ENCODE results near the gene EFCAB9. TPM values are rescaled to one million over a fixed set of nuclear protein-coding genes. Genes with fewer than 3 reads are reported as not detected.
A peak's percentile ranks its signal among the peaks of the same experiment; 100 is the strongest.
"Not testable (repeated sequence)": the region's sequence is repeated elsewhere in the genome, so short reads cannot be mapped to it uniquely, and the experiment has no call there.

The EFCAB9 gene
- total RNA-seq, 1 donor, result not detected

GRCh38 chr5:172187118-172188032, 6.6 kb upstream of the EFCAB9 start:
- DNase-seq (ENCODE audit: low read depth in 2 of 3, low spot score in 2 of 3), result peak in 2 of 3 donors; percentile 57 to 64

DNA sequence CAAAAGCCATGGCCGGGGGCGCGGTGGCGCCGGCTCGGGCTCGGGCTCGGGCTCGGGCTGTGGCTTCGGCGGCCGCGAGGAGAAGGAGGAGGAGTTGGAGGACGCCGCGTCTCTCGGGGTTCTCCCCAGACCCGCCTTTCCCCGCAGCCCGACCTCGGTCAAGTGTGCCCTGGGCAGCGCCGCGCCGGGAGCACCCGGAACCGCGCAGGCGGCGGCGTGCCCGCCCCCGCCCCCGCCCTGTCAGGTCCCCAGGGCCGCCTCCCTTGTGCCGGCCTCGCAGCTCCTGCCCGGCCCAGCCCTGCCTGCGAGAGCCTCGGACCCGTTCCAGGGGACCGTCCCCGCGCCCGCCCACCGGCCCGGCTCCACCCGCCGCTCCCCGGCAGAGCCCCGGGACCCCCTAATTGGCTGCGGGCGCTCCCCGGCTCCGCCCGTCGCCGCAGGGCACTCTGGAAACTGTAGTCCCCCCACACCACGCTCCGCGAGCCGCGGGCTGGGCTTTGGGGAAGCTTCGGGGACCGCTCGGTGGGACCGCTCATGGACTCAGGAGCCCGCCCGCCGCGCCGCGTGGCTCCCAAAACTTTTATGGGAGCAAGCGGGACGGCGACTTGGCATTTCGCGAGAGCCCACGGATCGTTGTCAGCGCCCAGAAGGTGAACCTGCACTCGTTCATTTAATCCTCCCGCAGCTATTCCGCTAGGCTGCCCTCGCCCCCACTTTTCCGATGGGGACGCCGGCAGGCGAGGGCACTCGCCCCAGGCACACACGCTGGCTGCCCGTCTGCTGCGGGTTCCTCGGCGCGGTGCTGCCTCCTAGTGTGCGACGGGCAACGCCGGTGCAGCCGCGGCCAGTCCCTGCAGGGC, 5.7 kb upstream of the EFCAB9 start, which contains the start of gene STK10:
TSS of gene STK10 (minus strand) at position 192 of the 860 bp plus-strand sequence. CDS start at position 10, 182 bp downstream.
- DNase-seq (ENCODE audit: low read depth in 2 of 3, low spot score in 2 of 3), result peak; percentile 78 to 95 (median 92)

DNA sequence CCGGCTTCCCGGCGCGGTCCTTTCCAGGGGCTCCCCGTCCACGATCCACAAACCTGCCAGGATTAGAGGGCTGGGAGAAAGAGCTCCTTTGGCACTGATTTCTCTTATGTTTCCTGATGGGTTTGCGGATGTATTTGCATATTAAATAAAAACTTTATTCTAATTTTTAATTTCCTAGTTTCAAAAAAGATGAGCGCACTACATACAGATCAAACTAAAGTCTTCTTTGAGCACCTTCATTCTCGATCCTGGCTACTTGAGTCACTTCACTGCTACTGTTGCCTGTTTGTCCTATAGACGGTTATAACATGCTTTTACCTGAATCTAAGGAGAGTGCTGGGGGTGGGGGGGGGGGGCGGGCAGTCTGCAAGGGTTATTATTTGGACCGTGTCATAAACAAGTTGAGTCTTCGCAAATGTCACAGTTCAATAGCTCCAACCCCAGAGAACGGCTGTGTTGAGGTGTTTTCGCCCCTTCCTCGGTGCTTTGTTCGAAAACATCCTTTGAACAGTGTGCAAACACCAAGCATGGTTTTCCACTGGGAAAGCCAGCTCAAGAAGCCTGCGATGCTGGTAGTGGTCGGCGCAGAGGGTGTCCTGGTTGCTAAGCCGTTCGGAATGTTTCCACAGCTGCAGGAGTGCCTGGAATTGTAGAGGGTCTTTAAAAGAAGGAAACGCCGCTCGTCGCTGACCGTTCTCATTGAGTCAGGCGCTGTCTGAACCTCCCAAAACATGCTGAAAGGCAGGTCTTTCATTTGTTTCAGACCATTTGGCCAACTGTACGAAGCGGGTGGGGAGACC, 4.9 kb upstream of the EFCAB9 start:
- no peak for DNase-seq (ENCODE audit: low read depth in 2 of 3, low spot score in 2 of 3)

DNA sequence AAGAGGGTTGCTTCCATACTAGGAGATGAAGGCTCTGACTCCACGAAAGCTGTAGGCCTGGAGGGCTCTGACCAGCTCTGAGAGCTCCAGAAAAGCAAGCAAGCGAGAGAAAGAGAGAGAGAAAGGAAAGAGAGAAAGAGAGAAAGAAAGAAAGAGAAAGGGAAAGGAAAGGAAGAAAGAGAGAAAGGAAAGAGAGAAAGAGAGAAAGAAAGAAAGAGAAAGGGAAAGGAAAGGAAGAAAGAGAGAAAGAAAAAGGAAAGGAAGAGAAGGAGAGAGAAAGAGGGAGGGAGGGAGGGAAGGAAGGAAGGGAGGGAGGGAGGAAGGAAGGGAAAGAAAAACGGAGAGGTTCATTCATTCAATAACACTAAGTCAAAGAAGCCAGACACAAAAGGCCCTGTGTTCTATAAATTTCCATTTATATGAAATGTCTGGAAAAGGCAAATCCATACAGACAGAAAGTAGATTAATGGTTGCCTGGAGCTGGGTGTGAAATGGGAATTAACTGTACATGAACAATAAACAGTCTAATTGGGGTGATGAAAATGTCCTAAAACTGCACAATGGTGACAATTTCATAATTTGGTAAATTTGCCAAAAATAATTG, 4.2 kb upstream of the EFCAB9 start:
- no peak for DNase-seq (ENCODE audit: low read depth in 2 of 3, low spot score in 2 of 3)

DNA sequence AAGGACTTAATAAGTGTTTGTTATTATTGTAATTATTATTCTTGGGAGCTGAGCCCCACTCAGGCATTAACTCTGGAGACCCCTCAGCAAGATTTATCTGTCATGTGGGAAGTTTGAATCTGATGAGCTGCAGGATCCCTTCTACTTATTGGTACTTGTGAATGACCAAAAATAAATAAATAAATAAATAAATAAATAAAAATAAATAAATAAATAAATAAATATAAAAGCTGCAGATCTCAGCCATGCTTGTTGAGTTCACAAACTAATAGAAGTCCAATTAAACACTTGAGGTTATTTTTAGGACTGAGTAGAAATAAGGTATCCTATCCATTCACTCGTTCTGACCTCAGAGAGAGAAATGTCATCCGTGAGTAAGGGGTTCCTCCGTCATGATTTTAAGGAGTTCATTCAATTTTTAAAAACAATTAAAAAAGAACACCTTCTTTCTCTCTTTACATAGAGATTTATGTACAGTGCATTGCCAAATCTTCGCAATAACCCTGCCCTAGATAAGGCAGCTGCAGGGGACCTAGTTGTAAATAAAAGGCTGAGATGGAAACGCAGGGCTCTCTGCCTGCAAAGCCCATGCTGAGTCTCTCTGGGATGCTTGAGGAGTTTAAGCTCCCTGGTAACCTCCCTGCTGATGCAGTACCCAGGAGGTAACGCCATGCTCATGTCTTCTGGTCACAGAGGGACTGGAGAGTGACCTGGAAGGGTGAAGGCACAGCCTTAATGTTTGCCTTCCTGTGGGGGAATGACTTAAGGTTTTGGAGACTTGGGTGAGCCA, 1.2 kb downstream of the EFCAB9 start:
- no peak for DNase-seq (ENCODE audit: low read depth in 2 of 3, low spot score in 2 of 3)

GRCh38 chr5:172197775-172198174, 3.8 kb downstream of the EFCAB9 start:
- not testable (repeated sequence) for DNase-seq (ENCODE audit: low read depth in 2 of 3, low spot score in 2 of 3)

GRCh38 chr5:172199446-172199845, 5.5 kb downstream of the EFCAB9 start:
- DNase-seq (ENCODE audit: low read depth in 2 of 3, low spot score in 2 of 3), result no peak

DNA sequence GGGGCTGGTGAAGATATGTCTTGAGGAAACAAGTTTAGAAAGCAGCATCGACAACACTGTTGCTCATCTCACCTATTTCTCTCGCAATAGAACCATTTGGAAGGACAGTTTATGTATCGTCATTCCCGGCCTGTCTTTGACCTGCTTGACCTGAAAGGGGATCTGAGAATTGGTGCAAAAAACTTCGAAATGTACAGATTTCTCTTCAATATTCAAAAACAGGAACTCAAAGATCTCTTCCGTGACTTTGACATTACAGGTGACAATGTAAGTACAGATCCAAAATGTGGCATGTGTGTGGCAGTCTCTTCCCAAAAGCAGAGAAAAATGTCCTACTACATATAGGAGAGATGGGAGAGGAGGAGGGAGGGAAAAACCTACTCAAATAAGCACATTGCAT, 6.5 kb downstream of the EFCAB9 start:
- DNase-seq (ENCODE audit: low read depth in 2 of 3, low spot score in 2 of 3), result no peak

- DNase-seq (ENCODE audit: low read depth in 2 of 3, low spot score in 2 of 3), result not testable (repeated sequence)
These were observed 12.0 kb downstream of the EFCAB9 start for GRCh38 chr5:172205984-172206383.

GRCh38 chr5:172207511-172207910, 13.5 kb downstream of the EFCAB9 start:
- DNase-seq (ENCODE audit: low read depth in 2 of 3, low spot score in 2 of 3), result peak in 1 of 3 donors; percentile 43

- no peak for DNase-seq (ENCODE audit: low read depth in 2 of 3, low spot score in 2 of 3)
These were observed 15.7 kb downstream of the EFCAB9 start for GRCh38 chr5:172209714-172210113.

DNA sequence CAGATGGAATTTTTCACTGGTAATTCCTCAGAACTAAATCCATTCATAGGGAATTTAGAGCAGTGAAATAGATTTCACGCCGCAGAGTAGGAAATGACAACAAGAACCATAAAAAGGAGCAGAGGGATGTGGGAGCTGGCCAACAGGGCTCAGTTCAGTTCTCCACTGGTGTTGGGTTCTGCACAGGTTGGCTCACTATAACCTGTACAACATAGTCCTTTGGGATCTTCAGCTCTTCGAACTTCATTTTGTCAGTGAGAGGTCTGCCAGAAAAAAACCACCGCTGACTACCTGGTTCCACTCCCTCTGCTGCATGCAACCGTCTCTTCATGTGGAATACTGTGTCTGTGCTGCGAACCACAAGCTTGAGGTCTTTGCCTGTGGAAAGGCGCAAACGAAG, 17.7 kb downstream of the EFCAB9 start:
- no peak for DNase-seq (ENCODE audit: low read depth in 2 of 3, low spot score in 2 of 3)

DNA sequence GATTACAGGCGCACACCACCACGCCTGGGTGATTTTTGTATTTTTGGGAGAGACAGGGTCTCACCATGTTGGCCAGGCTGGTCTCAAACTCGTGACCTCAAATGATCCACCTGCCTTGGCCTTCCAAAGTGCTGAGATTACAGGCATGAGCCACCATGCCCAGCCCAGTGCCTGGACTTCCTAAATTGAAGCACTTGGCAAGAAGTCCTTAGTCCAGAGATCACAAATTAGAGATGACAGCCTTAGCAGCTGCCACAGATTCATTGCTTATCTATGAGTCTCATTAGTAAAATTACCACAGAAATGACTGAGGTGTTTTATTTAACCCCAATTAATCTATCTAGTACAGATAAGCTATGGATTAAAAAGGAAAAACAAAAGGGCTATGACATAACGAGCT, 19.2 kb downstream of the EFCAB9 start:
- no peak for DNase-seq (ENCODE audit: low read depth in 2 of 3, low spot score in 2 of 3)

- no peak for DNase-seq (ENCODE audit: low read depth in 2 of 3, low spot score in 2 of 3)
These were observed 22.4 kb downstream of the EFCAB9 start for GRCh38 chr5:172216345-172216744.

DNA sequence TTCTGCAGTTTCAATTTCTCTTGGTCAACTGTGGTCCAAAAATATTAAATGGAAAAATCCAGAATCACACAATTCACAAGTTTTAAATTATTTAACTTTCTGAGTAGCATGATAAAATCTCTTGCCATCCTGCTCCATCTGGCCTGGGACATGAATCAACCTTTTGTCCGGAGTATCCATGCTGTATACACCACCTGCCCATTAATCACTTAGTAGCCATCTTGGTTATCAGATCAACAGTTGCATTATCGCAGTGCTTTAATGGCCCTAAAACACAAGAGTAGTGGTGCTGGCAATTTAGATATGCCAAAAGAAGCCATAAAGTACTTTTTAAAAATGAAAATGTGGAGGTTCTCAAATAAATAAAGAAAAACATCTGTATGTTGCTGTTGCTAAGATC, 25.3 kb downstream of the EFCAB9 start:
- DNase-seq (ENCODE audit: low read depth in 2 of 3, low spot score in 2 of 3), result no peak

DNA sequence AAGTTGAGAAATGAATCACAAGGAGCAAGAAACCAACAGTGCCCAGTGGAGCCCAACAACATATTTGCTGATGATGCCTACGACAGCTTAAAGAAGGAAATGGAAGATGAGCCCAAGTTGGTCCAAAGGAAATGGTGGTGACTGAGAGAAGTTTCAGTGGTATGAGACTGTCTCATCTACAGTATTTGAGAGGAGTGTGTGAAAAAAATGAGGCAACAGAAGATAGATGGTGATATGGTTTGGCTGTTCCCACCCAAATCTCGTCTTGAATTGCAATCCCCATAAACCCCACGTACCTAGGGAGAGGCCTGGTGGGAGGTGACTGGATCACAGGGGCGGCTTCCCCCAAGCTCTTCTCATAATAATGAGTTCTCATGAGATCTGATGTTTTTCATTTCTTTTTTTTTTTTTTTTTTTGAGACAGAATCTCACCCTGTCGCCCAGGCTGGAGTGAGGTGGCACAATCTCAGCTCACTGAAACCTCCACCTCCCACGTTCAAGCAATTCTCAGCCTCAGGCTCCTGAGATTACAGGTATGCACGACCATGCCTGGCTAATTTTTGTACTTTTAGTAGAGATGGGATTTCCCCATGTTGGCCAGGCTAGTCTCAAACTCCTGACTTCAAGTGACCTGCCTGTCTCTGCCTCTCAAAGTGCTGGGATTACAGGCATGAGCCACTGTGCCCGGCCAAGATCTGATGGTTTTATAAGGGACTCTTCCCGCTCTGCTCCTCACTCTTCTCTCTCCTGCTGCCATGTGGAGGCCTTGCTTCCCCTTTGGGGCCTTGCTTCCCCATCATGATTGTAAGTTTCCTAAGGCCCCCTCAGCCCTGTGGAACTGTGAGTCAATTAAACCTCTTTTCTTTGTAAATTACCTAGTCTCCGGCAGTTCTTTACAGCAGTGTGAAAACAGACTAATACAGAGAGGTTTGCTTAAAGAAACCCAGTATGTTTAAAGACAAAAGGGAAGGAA, 30.2 kb downstream of the EFCAB9 start:
- DNase-seq (ENCODE audit: low read depth in 2 of 3, low spot score in 2 of 3), result no peak

GRCh38 chr5:172224996-172225395, 31.0 kb downstream of the EFCAB9 start:
- no peak for DNase-seq (ENCODE audit: low read depth in 2 of 3, low spot score in 2 of 3)

DNA sequence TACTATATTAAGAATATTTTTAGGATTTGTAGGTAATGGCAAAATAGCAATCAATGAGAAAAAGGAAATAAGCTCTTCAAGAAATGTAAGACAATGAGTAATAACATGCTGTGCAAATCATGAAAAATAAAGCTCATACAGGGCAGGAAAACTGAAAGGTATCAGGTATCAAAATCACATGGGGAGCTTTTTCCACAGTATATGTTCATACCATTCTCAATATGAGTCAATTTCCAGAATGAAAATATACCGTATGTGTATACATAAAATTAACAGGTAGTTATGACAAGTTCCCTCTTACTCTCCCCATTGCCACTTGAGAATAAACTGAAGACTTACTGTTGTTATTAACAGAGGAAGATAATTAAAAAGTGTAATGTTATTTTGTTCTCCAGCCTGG, 35.9 kb downstream of the EFCAB9 start:
- no peak for DNase-seq (ENCODE audit: low read depth in 2 of 3, low spot score in 2 of 3)

Measured in hematopoietic multipotent progenitor cell (in vitro differentiated cells).